WERI-Rb-1 (cell line): ENCODE results near the gene DLG1.

Experiments
- DNase-seq: peaks from one replicate; pipeline ENCODE4 v3.0.0-alpha.2; 2020
- H3K27ac ChIP-seq: fragments of 250-450 bp; sonication (Bioruptor Pico); 2 replicates; pipeline ENCODE4 v1.5.1; 2020; ENCODE audit warnings: mild to moderate bottlenecking, moderate library complexity
- H3K27me3 ChIP-seq: fragments of 250-450 bp; sonication (Bioruptor Pico); 2 replicates; pipeline ENCODE4 v1.5.1; 2021; ENCODE audit warnings: mild to moderate bottlenecking, low read depth, moderate library complexity; ENCODE audit not compliant: insufficient read depth, severe bottlenecking
- H3K36me3 ChIP-seq: fragments of 250-450 bp; sonication (Bioruptor Pico); 2 replicates; pipeline ENCODE4 v1.5.1; 2020; ENCODE audit warnings: mild to moderate bottlenecking, moderate library complexity
- H3K4me3 ChIP-seq: 2 replicates; pipeline ENCODE4 v1.5.1; 2011; ENCODE audit warnings: low read depth, mild to moderate bottlenecking, control low read depth, low read length
- H3K9me3 ChIP-seq: fragments of 250-450 bp; sonication (Bioruptor Pico); 2 replicates; pipeline ENCODE4 v1.5.1; 2021; ENCODE audit warnings: mild to moderate bottlenecking, moderate library complexity; ENCODE audit not compliant: severe bottlenecking
- CTCF ChIP-seq: IDR thresholded peaks from 2 replicates; pipeline ENCODE4 v1.5.1; 2011; ENCODE audit warnings: low read depth, mild to moderate bottlenecking, control low read depth, inconsistent platforms, low read length

Gene DLG1

DNA sequence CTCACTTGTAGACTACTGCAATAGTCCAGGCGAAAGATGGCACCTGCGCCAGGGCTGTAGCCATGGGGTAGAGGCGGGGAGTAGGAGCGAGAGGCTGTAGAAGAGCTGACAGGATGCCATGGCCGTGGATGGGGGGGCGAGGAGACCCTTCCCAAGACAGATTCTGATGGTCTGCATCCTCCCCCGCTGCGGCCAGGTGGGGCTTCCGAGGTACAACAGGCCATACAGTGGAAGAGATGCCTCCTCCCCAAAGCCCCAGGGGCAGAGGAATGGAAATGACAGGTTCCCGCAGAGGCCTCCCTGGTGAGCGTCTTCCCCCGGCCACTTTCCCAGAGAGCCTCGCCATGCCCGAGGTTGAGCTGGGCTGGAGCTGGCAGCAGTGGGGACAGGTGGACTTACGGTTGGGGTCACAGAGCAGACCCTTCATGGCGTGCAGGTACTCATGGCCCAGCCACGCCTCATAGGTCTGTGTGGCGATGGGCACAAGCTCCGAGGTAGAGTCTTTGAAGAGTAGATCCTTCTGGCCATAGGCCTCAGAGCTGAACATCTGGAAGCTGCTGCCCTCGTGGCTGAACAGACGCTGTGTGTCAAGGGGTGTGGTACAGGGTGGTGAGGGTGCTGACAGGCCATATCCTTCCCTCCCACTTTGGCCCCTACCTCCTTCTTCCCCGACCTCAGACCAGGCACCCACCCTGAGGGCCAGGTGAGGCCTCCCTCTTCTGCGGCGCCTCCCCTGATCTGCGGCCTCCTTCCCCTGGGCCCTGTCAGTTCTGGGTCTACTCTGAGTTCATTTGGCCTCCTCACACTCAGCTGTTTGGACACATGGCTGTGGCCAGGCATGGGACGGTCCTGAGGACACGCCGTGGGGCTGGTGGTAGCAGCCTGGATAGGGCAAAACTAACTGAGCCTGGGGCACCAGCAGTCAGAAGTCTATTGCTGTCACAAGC, 282.3 kb downstream of the DLG1 start:
- H3K4me3 ChIP-seq: no peak overlapping the region
- no peaks in the 10 kb centered on the region for H3K27me3 ChIP-seq
- H3K36me3 ChIP-seq: no peaks in the 10 kb centered on the region
- no peaks in the 10 kb centered on the region for H3K9me3 ChIP-seq
- TF ChIP-seq CTCF: no peak
- DNase-seq: no peak
- no peak overlapping the region for H3K27ac ChIP-seq

GRCh38 chr3:197014942-197015575, 283.4 kb downstream of the DLG1 start:
- Histone ChIP-seq H3K4me3 (no peak overlapping the region), H3K27ac (no peak overlapping the region), H3K36me3 (no peaks in the 10 kb centered on the region), H3K9me3 (no peaks in the 10 kb centered on the region), H3K27me3 (no peaks in the 10 kb centered on the region)
- no peak for DNase-seq
- no peak for TF ChIP-seq CTCF

GRCh38 chr3:197014024-197014423, 284.4 kb downstream of the DLG1 start:
- no peak for DNase-seq
- no peak overlapping the region for H3K4me3 ChIP-seq
- TF ChIP-seq CTCF: no peak
- no peaks in the 10 kb centered on the region for H3K36me3 ChIP-seq
- H3K9me3 ChIP-seq: no peaks in the 10 kb centered on the region
- H3K27ac ChIP-seq: no peak overlapping the region
- no peaks in the 10 kb centered on the region for H3K27me3 ChIP-seq

- no peak overlapping the region for H3K27ac ChIP-seq
- TF ChIP-seq CTCF: no peak
- H3K9me3 ChIP-seq: no peaks in the 10 kb centered on the region
- H3K4me3 ChIP-seq: no peak overlapping the region
- no peak for DNase-seq
- H3K27me3 ChIP-seq: no peaks in the 10 kb centered on the region
- H3K36me3 ChIP-seq: no peaks in the 10 kb centered on the region
Observed at GRCh38 chr3:197012540-197012883, 285.9 kb downstream of the DLG1 start.

DNA sequence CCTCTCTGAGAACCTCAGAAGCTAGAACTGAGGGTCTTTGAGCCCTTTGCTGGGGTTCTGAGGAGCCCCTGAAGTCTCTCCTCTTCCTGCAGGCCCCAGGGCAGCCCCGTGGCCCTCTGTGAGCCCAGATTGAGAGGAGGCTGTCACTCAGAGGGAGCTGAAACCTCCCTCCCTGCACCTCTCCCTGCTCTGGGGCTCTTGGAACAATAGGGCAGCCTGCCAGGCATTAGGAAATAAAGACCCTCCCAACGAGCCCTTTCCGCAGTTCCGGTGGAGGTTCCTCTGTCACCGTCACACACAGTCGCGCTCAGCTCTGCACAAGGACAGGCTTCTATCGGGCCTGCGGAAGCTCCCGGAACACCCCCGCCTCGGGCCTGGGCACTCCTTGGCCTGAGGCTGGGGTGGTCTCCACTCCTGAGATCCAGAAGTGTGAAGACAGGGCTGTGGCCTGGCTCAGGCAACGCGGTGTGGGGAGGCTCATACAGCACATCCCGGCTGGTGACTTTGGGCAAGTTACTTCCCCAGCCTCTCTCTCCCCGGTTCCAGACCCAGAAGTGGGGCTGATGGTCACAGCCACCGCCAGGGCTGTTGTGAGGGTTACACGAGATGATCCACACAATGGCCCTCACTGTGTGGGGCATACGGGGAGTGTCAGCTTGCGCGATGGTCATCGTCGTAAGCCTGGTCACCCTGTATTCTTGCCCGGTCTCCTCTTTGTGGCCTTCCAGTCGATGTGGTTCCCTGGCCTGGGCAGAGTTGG, 286.5 kb downstream of the DLG1 start:
- Histone ChIP-seq H3K4me3 (no peak overlapping the region), H3K9me3 (no peaks in the 10 kb centered on the region), H3K27ac (no peak overlapping the region), H3K36me3 (no peaks in the 10 kb centered on the region), H3K27me3 (no peaks in the 10 kb centered on the region)
- no peak for DNase-seq
- no peak for TF ChIP-seq CTCF
